ENCODE results near the gene ZNF225.

Gene ZNF225

GRCh38 chr19:44093931-44094765 lies 19.1 kb upstream of the ZNF225 start, which contains the start of gene ZNF224 (continued):
- TF ChIP-seq SP3 (tag by site-specific recombination; IDR thresholded peaks at IDR 0.05) (peak; percentile 84), ZNF501 (tag by site-specific recombination; IDR thresholded peaks at IDR 0.05) (peak; percentile 83), ZNF707 (tag by site-specific recombination; IDR thresholded peaks at IDR 0.05) (no peak), ZNF48 (tag by site-specific recombination; IDR thresholded peaks at IDR 0.05) (no peak), ZNF555 (tag by site-specific recombination; conservative IDR thresholded peaks at IDR 0.05) (no peak), ZNF529 (tag by site-specific recombination; IDR thresholded peaks at IDR 0.05; ENCODE audit: insufficient replicate concordance) (no peak), PRDM1 (tag by site-specific recombination; IDR thresholded peaks at IDR 0.05) (peak; percentile 96), MZF1 (tag by site-specific recombination; IDR thresholded peaks at IDR 0.05; ENCODE audit: borderline replicate concordance) (peak; percentile 10; the same call in 1 of the 2 replicates), ZNF121 (tag by site-specific recombination; IDR thresholded peaks at IDR 0.05) (peak; percentile 9; the same call in 1 of the 2 replicates), ZNF2 (tag by site-specific recombination; IDR thresholded peaks at IDR 0.05) (peak; percentile 80), ZBTB11 (tag by site-specific recombination; conservative IDR thresholded peaks at IDR 0.05; ENCODE audit: low read depth) (peak; percentile 99), ZBTB7A (tag by site-specific recombination; IDR thresholded peaks at IDR 0.05; ENCODE audit: low read depth) (peak; percentile 89; the same call in 1 of the 2 replicates), IKZF3 (tag by site-specific recombination; IDR thresholded peaks at IDR 0.05) (peak; percentile 94), GLI2 (tag by site-specific recombination; IDR thresholded peaks at IDR 0.05; ENCODE audit: borderline replicate concordance, low read depth) (no peak), HOXA7 (CRISPR knock-in tag; IDR thresholded peaks at IDR 0.05; ENCODE audit: borderline replicate concordance) (no peak), ZNF366 (tag by site-specific recombination; conservative IDR thresholded peaks at IDR 0.05) (peak; percentile 63), ZNF24 (tag by site-specific recombination; IDR thresholded peaks at IDR 0.05) (peak; percentile 69), ZNF514 (tag by site-specific recombination; IDR thresholded peaks at IDR 0.05) (no peak), ZNF776 (tag by site-specific recombination; IDR thresholded peaks at IDR 0.05; ENCODE audit: borderline replicate concordance) (no peak), ZNF610 (tag by site-specific recombination; IDR thresholded peaks at IDR 0.05; ENCODE audit: borderline replicate concordance) (peak; percentile 70; the same call in 1 of the 2 replicates), ZNF785 (tag by site-specific recombination; IDR thresholded peaks at IDR 0.05) (peak; percentile 76; the same call in 1 of the 2 replicates), KLF10 (tag by site-specific recombination; IDR thresholded peaks at IDR 0.05) (peak; percentile 13; the same call in 1 of the 2 replicates), GLIS2 (tag by site-specific recombination; IDR thresholded peaks at IDR 0.05) (no peak; the same call in 1 of the 2 replicates), KLF16 (tag by site-specific recombination; IDR thresholded peaks at IDR 0.05) (peak; percentile 49; the same call in 1 of the 2 replicates), PRDM6 (tag by site-specific recombination; IDR thresholded peaks at IDR 0.05) (no peak), YY2 (tag by site-specific recombination; IDR thresholded peaks at IDR 0.05) (peak; percentile 18; the same call in 1 of the 2 replicates), ZNF221 (tag by site-specific recombination; IDR thresholded peaks at IDR 0.05; ENCODE audit: borderline replicate concordance) (no peak), ZNF792 (tag by site-specific recombination; IDR thresholded peaks at IDR 0.05) (peak; percentile 80; the same call in 1 of the 2 replicates), ZNF600 (tag by site-specific recombination; IDR thresholded peaks at IDR 0.05) (peak; percentile 97)
- TF ChIP-seq, protein P1, sequence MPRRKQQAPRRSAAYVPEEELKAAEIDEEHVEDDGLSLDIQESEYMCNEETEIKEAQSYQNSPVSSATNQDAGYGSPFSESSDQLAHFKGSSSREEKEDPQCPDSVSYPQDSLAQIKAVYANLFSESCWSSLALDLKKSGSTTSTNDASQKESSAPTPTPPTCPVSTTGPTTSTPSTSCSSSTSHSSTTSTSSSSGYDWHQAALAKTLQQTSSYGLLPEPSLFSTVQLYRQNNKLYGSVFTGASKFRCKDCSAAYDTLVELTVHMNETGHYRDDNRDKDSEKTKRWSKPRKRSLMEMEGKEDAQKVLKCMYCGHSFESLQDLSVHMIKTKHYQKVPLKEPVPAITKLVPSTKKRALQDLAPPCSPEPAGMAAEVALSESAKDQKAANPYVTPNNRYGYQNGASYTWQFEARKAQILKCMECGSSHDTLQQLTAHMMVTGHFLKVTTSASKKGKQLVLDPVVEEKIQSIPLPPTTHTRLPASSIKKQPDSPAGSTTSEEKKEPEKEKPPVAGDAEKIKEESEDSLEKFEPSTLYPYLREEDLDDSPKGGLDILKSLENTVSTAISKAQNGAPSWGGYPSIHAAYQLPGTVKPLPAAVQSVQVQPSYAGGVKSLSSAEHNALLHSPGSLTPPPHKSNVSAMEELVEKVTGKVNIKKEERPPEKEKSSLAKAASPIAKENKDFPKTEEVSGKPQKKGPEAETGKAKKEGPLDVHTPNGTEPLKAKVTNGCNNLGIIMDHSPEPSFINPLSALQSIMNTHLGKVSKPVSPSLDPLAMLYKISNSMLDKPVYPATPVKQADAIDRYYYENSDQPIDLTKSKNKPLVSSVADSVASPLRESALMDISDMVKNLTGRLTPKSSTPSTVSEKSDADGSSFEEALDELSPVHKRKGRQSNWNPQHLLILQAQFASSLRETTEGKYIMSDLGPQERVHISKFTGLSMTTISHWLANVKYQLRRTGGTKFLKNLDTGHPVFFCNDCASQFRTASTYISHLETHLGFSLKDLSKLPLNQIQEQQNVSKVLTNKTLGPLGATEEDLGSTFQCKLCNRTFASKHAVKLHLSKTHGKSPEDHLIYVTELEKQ (tag by site-specific recombination; IDR thresholded peaks at IDR 0.05; ENCODE audit: borderline replicate concordance): no peak
- TF ChIP-seq, protein P2, sequence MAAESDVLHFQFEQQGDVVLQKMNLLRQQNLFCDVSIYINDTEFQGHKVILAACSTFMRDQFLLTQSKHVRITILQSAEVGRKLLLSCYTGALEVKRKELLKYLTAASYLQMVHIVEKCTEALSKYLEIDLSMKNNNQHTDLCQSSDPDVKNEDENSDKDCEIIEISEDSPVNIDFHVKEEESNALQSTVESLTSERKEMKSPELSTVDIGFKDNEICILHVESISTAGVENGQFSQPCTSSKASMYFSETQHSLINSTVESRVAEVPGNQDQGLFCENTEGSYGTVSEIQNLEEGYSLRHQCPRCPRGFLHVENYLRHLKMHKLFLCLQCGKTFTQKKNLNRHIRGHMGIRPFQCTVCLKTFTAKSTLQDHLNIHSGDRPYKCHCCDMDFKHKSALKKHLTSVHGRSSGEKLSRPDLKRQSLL (tag by site-specific recombination; IDR thresholded peaks at IDR 0.05): peak; percentile 40; the same call in 1 of the 2 replicates

Data from HEK293 (cell line).